HepG2 (cell line): ENCODE data around the gene NHLH2. TPM values are rescaled to one million over a fixed set of nuclear protein-coding genes. Genes with fewer than 3 reads are reported as not detected.

Experiments used
- ATAC-seq: fragments of 200-7000 bp; cut with Tn5 transposase; 3 replicates; pipeline ENCODE4 v1.9.1; 2020; ENCODE audit warnings: mild to moderate bottlenecking, moderate library complexity
- BruUV-seq: library from RNA; stranded (reverse); fragments of 400-500 nt; replicated peaks from 2 replicates; lab custom pipeline; 2021; lab: Mats Ljungman, UMichigan
- CTCF ChIA-PET: fragments of 300-600 bp; formaldehyde crosslinking; extraction: SDS; loops from one replicate; lab custom pipeline; 2021; ENCODE audit warnings: low total read pairs, inconsistent platforms, low intra/inter-chr PET ratio; lab: Yijun Ruan, JAX
- POLR2A ChIA-PET: fragments of 350-600 bp; sonication (Branson Sonifier 250); formaldehyde crosslinking; loops from one replicate; lab custom pipeline; 2020; ENCODE audit warnings: antibody characterized with exemption, inconsistent platforms; lab: Yijun Ruan, JAX
- DNase-seq: peaks from one replicate; pipeline ENCODE4 v3.0.0-alpha.2; 2015; ENCODE audit warnings: low spot score
- FAIRE-seq: peaks from 3 replicates; lab custom pipeline; 2011; peaks lifted over from hg19 to GRCh38; lab: Jason Lieb, UNC
- H2AFZ ChIP-seq: one replicate; pipeline ENCODE4 v1.6.1; 2011; ENCODE audit warnings: low read length, inconsistent platforms
- H3K27ac ChIP-seq: fragments of 300-600 bp; 3 replicates; pipeline ENCODE4 v1.8.0; 2011; ENCODE audit warnings: mixed run types, mild to moderate bottlenecking, mixed read lengths, low read length, inconsistent platforms; ENCODE audit not compliant: insufficient read depth; ENCODE audit errors: extremely low read length
- H3K27me3 ChIP-seq, 2 experiments: fragments of 200-600 bp in 1 of 2; 2 replicates in 1 of 2; 3 replicates in 1 of 2; pipeline versions ENCODE4 v1.6.0 to v1.8.0; 2011; ENCODE audit warnings: low read length in 2 of 2, mild to moderate bottlenecking in 2 of 2, moderate library complexity in 2 of 2, inconsistent platforms in 1 of 2; ENCODE audit not compliant: insufficient read depth in 2 of 2, control insufficient read depth in 1 of 2
- H3K36me3 ChIP-seq, 2 experiments: fragments of 200-600 bp in 1 of 2; replicated peaks in 1 of 2; 2 replicates in 1 of 2; 3 replicates in 1 of 2; pipeline versions ENCODE4 v1.5.1 to v1.8.0; 2011; ENCODE audit warnings: low read length in 2 of 2, inconsistent platforms in 1 of 2; ENCODE audit not compliant: insufficient read depth in 2 of 2, control insufficient read depth in 1 of 2
- H3K4me1 ChIP-seq: 2 replicates; pipeline ENCODE4 v1.5.1; 2012; ENCODE audit warnings: low read length, inconsistent platforms; ENCODE audit not compliant: insufficient read depth
- H3K4me2 ChIP-seq: 2 replicates; pipeline ENCODE4 v1.6.0; 2011; ENCODE audit warnings: low read depth, low read length, inconsistent platforms
- H3K4me3 ChIP-seq, 3 experiments: fragments of 200-600 bp in 1 of 3; sonication (generic), shearing (Covaris generic) in 1 of 3; replicated peaks in 1 of 3; 2 replicates each; pipeline ENCODE4 v1.5.1; 2011 to 2016; ENCODE audit warnings: low read length in 3 of 3, inconsistent platforms in 2 of 3, low read depth in 2 of 3, mild to moderate bottlenecking in 2 of 3, control low read depth in 1 of 3, mixed read lengths in 1 of 3; ENCODE audit not compliant: insufficient read depth in 1 of 3
- H3K79me2 ChIP-seq: one replicate; pipeline ENCODE4 v1.6.1; 2011; ENCODE audit warnings: low read length, inconsistent platforms; ENCODE audit not compliant: insufficient read depth
- H3K9ac ChIP-seq: 2 replicates; pipeline ENCODE4 v1.6.0; 2011; ENCODE audit warnings: mild to moderate bottlenecking, low read depth, low read length, inconsistent platforms; ENCODE audit not compliant: insufficient read depth
- H3K9me3 ChIP-seq: 2 replicates; pipeline ENCODE4 v1.5.1; 2012; ENCODE audit warnings: mild to moderate bottlenecking, low read length
- H4K20me1 ChIP-seq: 2 replicates; pipeline ENCODE4 v1.6.0; 2011; ENCODE audit warnings: inconsistent platforms, mild to moderate bottlenecking, low read length, moderate library complexity; ENCODE audit not compliant: insufficient read depth
- CREB1 ChIP-seq, 2 experiments: fragments of 450-650 bp in 1 of 2; IDR thresholded peaks; 2 replicates each; pipeline ENCODE4 v1.6.1; 2016 to 2017; ENCODE audit warnings: control low read depth in 1 of 2, mild to moderate bottlenecking in 1 of 2, missing compliant biosample characterization in 1 of 2, missing genetic modification characterization in 1 of 2
- KDM3A ChIP-seq: IDR thresholded peaks from 2 replicates; pipeline ENCODE4 v1.6.1; 2018; ENCODE audit warnings: low read depth, missing compliant biosample characterization
- NFYB ChIP-seq: sonication (generic); formaldehyde crosslinking; IDR thresholded peaks from 2 replicates; pipeline ENCODE4 v1.4.0; 2020; ENCODE audit warnings: missing genetic modification reagents
- PAXIP1 ChIP-seq: sonication (generic); formaldehyde crosslinking; conservative IDR thresholded peaks from 2 replicates; pipeline ENCODE4 v1.4.0; 2020; ENCODE audit warnings: mild to moderate bottlenecking, missing genetic modification reagents, moderate library complexity
- ZNF674 ChIP-seq: sonication (generic); formaldehyde crosslinking; IDR thresholded peaks from 2 replicates; pipeline ENCODE4 v1.5.0; 2020; ENCODE audit warnings: low read depth, mild to moderate bottlenecking, missing genetic modification reagents
- ZNF720 ChIP-seq: sonication (generic); formaldehyde crosslinking; IDR thresholded peaks from 2 replicates; pipeline ENCODE4 v1.4.0; 2020; ENCODE audit warnings: missing genetic modification reagents
- WGBS: methylation state at CpG from one replicate; pipeline ENCODE4 v1.1.6; 2017; ENCODE audit warnings: low lambda C conversion rate; 5-methylcytosine and 5-hydroxymethylcytosine counted together
- in situ Hi-C: cut with HindIII; loops from 2 replicates; pipeline ENCODE4 v1.10.0; 2017; ENCODE audit warnings: low pct_unique_long_range_greater_than_20kb; ENCODE audit not compliant: extremely low pct_ligation_motif_present
- intact Hi-C: fragments of 100-400 bp; cut with micrococcal nuclease; formaldehyde crosslinking; loops from one replicate; pipeline ENCODE4 v1.10.0; 2022; ENCODE audit not compliant: unreplicated experiment
- polyA plus RNA-seq, 8 experiments: library from polyadenylated mRNA; depleted of rRNA in 3 of 8; stranded (reverse) in 7 of 8; unstranded in 1 of 8; fragments of >200 nt; fragmentation: Illumina TruSeq in 4 of 8; extraction: Trizol in 4 of 8; gene quantifications; 2 replicates each; pipeline versions ENCODE4 v1.2.1 to v1.2.3, GENCODE V29; 2011 to 2016; ENCODE audit warnings: low read depth in 4 of 8, missing spikeins in 1 of 8, mixed read lengths in 1 of 8; ENCODE audit not compliant: insufficient read depth in 1 of 8
- total RNA-seq, 5 experiments: library from RNA; depleted of rRNA; stranded (reverse); fragments of >200 nt; fragmentation: Illumina TruSeq; extraction: Trizol; gene quantifications; 2 replicates each; pipeline ENCODE4 v1.2.3, GENCODE V29; 2016; ENCODE audit warnings: low read depth in 1 of 5

The NHLH2 gene
- total and polyA plus RNA-seq, 2 of the 13 experiments (the other 11 are each of a cell fraction or from before 2014, with no cell fraction given) = not detected

- FAIRE-seq (no peak), DNase-seq (no peak), ATAC-seq (no peak)
- CTCF ChIA-PET = no interaction called here
- Histone ChIP-seq H3K4me1 (no peaks in the 10 kb centered on the region), H3K27me3 (peaks cover 0 to 7% of the 10 kb centered on the region in 2 experiments; a peak in 1 of 5 replicates), H3K27ac (no peak overlapping the region), H3K79me2 (no peaks in the 10 kb centered on the region), H4K20me1 (no peaks in the 10 kb centered on the region), H3K9me3 (no peaks in the 10 kb centered on the region), H3K4me2 (no peak overlapping the region), H3K4me3 (no peak overlapping the region), H3K9ac (no peak overlapping the region), H3K36me3 (no peaks in the 10 kb centered on the region), H2AFZ (no peak overlapping the region)
- in situ Hi-C loops = no loop called here
- WGBS = 23% methylated on average over 5 of the region's 5 CpGs
- intact Hi-C loops = no loop called here
- no TSS peak for BruUV-seq
- POLR2A ChIA-PET = no interaction called here
- TF ChIP-seq NFYB (CRISPR knock-in tag) (no peak), PAXIP1 (CRISPR knock-in tag) (no peak), ZNF720 (CRISPR knock-in tag) (no peak), ZNF674 (CRISPR knock-in tag) (no peak), KDM3A (CRISPR knock-in tag) (no peak), CREB1 (IDR thresholded peaks at IDR 0.05) (peak; percentile 60), CREB1 (CRISPR knock-in tag; IDR thresholded peaks at IDR 0.05) (no peak)
- TF ChIP-seq, all 625 proteins: peak for 1
These were observed 34.0 kb upstream of the NHLH2 start for GRCh38 chr1:115874904-115875303.
